GM23338 (cell line): ENCODE results near the gene PAM. TPM values are rescaled to one million over a fixed set of nuclear protein-coding genes. Genes with fewer than 3 reads are reported as not detected.

ENCODE experiments used
- ATAC-seq: fragments of 200-7000 bp; cut with Tn5 transposase; 3 replicates; pipeline ENCODE4 v1.9.1; 2020
- DNase-seq: peaks from one replicate; pipeline ENCODE4 v3.0.0-alpha.2; 2015; ENCODE audit warnings: low spot score
- H2AFZ ChIP-seq: fragments of 200-600 bp; sonication (generic); 2 replicates; pipeline ENCODE4 v1.8.0; 2016; ENCODE audit warnings: antibody characterized with exemption, mild to moderate bottlenecking, moderate library complexity
- H3F3A ChIP-seq: fragments of 200-600 bp; sonication (generic); replicated peaks from 2 replicates; pipeline ENCODE4 v1.8.0; 2017; ENCODE audit warnings: antibody characterized with exemption, mixed run types, low read depth
- H3K27ac ChIP-seq: fragments of 200-600 bp; sonication (generic); 2 replicates; pipeline ENCODE4 v1.6.1; 2016; ENCODE audit warnings: low read depth
- H3K27me3 ChIP-seq: fragments of 200-600 bp; sonication (generic); 2 replicates; pipeline ENCODE4 v1.8.0; 2016; ENCODE audit warnings: mild to moderate bottlenecking, mixed run types, moderate library complexity; ENCODE audit not compliant: insufficient read depth
- H3K36me3 ChIP-seq: fragments of 200-600 bp; sonication (generic); 2 replicates; pipeline ENCODE4 v1.8.0; 2016; ENCODE audit warnings: mild to moderate bottlenecking; ENCODE audit not compliant: insufficient read depth
- H3K4me1 ChIP-seq: fragments of 200-600 bp; sonication (generic); 2 replicates; pipeline ENCODE4 v1.8.0; 2016; ENCODE audit warnings: mild to moderate bottlenecking, moderate library complexity; ENCODE audit not compliant: insufficient read depth
- H3K4me2 ChIP-seq: fragments of 200-600 bp; sonication (generic); 2 replicates; pipeline ENCODE4 v1.7.1; 2017; ENCODE audit warnings: mixed run types
- H3K4me3 ChIP-seq: fragments of 200-600 bp; sonication (generic); 2 replicates; pipeline ENCODE4 v1.6.1; 2016; ENCODE audit warnings: mixed run types
- H3K79me2 ChIP-seq: fragments of 200-600 bp; sonication (generic); replicated peaks from 2 replicates; pipeline ENCODE4 v1.8.0; 2017; ENCODE audit warnings: mild to moderate bottlenecking; ENCODE audit not compliant: insufficient read depth
- H3K9me2 ChIP-seq: fragments of 200-600 bp; sonication (generic); 2 replicates; pipeline ENCODE4 v1.8.0; 2017; ENCODE audit not compliant: insufficient read depth
- H4K20me1 ChIP-seq: fragments of 200-600 bp; sonication (generic); replicated peaks from 2 replicates; pipeline ENCODE4 v1.8.0; 2017; ENCODE audit warnings: mild to moderate bottlenecking; ENCODE audit not compliant: insufficient read depth
- H3K27ac Mint-ChIP-seq: 2 replicates; pipeline ENCODE4 v1.8.0; 2020; ENCODE audit warnings: inconsistent platforms, mild to moderate bottlenecking, moderate library complexity, mixed read lengths
- H3K27me3 Mint-ChIP-seq: 3 replicates; pipeline ENCODE4 v1.8.0; 2022; ENCODE audit warnings: low read depth, mild to moderate bottlenecking, moderate library complexity, mixed read lengths, inconsistent platforms; ENCODE audit not compliant: insufficient read depth, poor library complexity
- H3K36me3 Mint-ChIP-seq: 3 replicates; pipeline ENCODE4 v1.8.0; 2021; ENCODE audit warnings: low read depth, mild to moderate bottlenecking, inconsistent platforms, moderate library complexity, mixed read lengths
- H3K4me1 Mint-ChIP-seq: 3 replicates; pipeline ENCODE4 v1.8.0; 2020; ENCODE audit warnings: mild to moderate bottlenecking, inconsistent platforms, mixed read lengths
- H3K4me3 Mint-ChIP-seq: 3 replicates; pipeline ENCODE4 v1.8.0; 2021; ENCODE audit warnings: moderate library complexity, mild to moderate bottlenecking, inconsistent platforms, mixed read lengths
- H3K9me3 Mint-ChIP-seq: 3 replicates; pipeline ENCODE4 v1.8.0; 2020; ENCODE audit warnings: moderate library complexity, mild to moderate bottlenecking, inconsistent platforms, mixed read lengths
- CREB1 ChIP-seq: fragments of 250-450 bp; sonication (Bioruptor Pico); IDR thresholded peaks from 2 replicates; pipeline ENCODE4 v1.5.0; 2020; ENCODE audit warnings: low read depth, mild to moderate bottlenecking, moderate library complexity
- JUNB ChIP-seq: IDR thresholded peaks from one replicate; pipeline ENCODE4 v1.6.1; 2016; ENCODE audit warnings: antibody characterized with exemption; ENCODE audit not compliant: unreplicated experiment
- NANOG ChIP-seq: IDR thresholded peaks from 2 replicates; pipeline ENCODE4 v1.6.1; 2016; ENCODE audit warnings: antibody characterized with exemption, borderline replicate concordance
- REST ChIP-seq: IDR thresholded peaks from one replicate; pipeline ENCODE4 v1.6.1; 2018; ENCODE audit warnings: antibody characterized with exemption; ENCODE audit not compliant: unreplicated experiment
- STAT1 ChIP-seq: IDR thresholded peaks from one replicate; pipeline ENCODE4 v1.6.1; 2016; ENCODE audit warnings: antibody characterized with exemption; ENCODE audit not compliant: unreplicated experiment
- polyA plus RNA-seq: library from polyadenylated mRNA; unstranded; fragments of >200 nt; fragmentation: Nextera tagmentation; extraction: Ambion mirVana; gene quantifications from 2 replicates; pipeline ENCODE4 v1.2.1, GENCODE V29; 2016
- total RNA-seq: library from RNA; depleted of rRNA; stranded (reverse); fragments of >200 nt; shearing (Covaris generic); gene quantifications from 2 replicates; pipeline ENCODE4 v1.2.3, GENCODE V29; 2014

PAM gene
- total and polyA plus RNA-seq, 2 experiments from 2014 or later = 33.9 to 79.4 TPM

GRCh38 chr5:102753889-102754766 lies 977 bp upstream of the PAM start:
- DNase-seq = peak; percentile 80

GRCh38 chr5:102755686-102756371 lies 724 bp downstream of the PAM start:
- Mint-ChIP-seq H3K27ac (peak overlapping the region; percentile 85), H3K4me1 (peaks cover 41% of the 10 kb centered on the region), H3K4me3 (peak overlapping the region; percentile 96), H3K27me3 (peaks cover 29% of the 10 kb centered on the region), H3K9me3 (peaks cover 9% of the 10 kb centered on the region; the same call in 2 of the 3 replicates), H3K36me3 (peaks cover 12% of the 10 kb centered on the region)
- Histone ChIP-seq H3F3A (no peaks in the 10 kb centered on the region; the same call in 1 of the 2 replicates), H3K27ac (peak overlapping the region; percentile 79; the same call in 1 of the 2 replicates), H4K20me1 (no peaks in the 10 kb centered on the region), H3K36me3 (no peaks in the 10 kb centered on the region), H3K4me1 (peaks cover 28% of the 10 kb centered on the region), H2AFZ (peak overlapping the region; percentile 92), H3K27me3 (peaks cover 26% of the 10 kb centered on the region), H3K9me2 (no peaks in the 10 kb centered on the region), H3K4me3 (peak overlapping the region; percentile 92), H3K4me2 (peak overlapping the region; percentile 99), H3K79me2 (peaks cover 38% of the 10 kb centered on the region)
- TF ChIP-seq NANOG = no peak
- TF ChIP-seq CREB1 (CRISPR knock-in tag) = peak; percentile 70; the same call in 1 of the 2 replicates
- DNase-seq = peak; percentile 89
- ATAC-seq = peak; percentile 43

More at GRCh38 chr5:102753889-102754766, 977 bp upstream of the PAM start:
- Mint-ChIP-seq H3K27me3 (peaks cover 29% of the 10 kb centered on the region), H3K36me3 (peaks cover 12% of the 10 kb centered on the region), H3K9me3 (peaks cover 9% of the 10 kb centered on the region; the same call in 2 of the 3 replicates), H3K4me3 (peak overlapping the region; percentile 96), H3K4me1 (peaks cover 50% of the 10 kb centered on the region), H3K27ac (peak overlapping the region; percentile 69; the same call in 1 of the 2 replicates)
- peak; percentile 43 for ATAC-seq
- no peaks in the 10 kb centered on the region; the same call in 1 of the 2 replicates for H3F3A ChIP-seq
- peak overlapping the region; percentile 96 for H2AFZ ChIP-seq
- H3K79me2 ChIP-seq = peaks cover 27% of the 10 kb centered on the region
- no peaks in the 10 kb centered on the region for H3K36me3 ChIP-seq
- H4K20me1 ChIP-seq = no peaks in the 10 kb centered on the region
- H3K4me3 ChIP-seq = peak overlapping the region; percentile 92
- peaks cover 39% of the 10 kb centered on the region for H3K4me1 ChIP-seq
- no peak for TF ChIP-seq REST
- no peak for TF ChIP-seq STAT1
- TF ChIP-seq NANOG = no peak
- TF ChIP-seq JUNB = no peak
- H3K27ac ChIP-seq = peak overlapping the region; percentile 46
- peak overlapping the region; percentile 99 for H3K4me2 ChIP-seq
- no peaks in the 10 kb centered on the region for H3K9me2 ChIP-seq
- peaks cover 26% of the 10 kb centered on the region for H3K27me3 ChIP-seq
